ENCODE measurements around the gene ZNF155.

GRCh38 chr19:43950834-43951645 lies 32.9 kb upstream of the ZNF155 start, which contains the start of gene ZNF221:
- no peak for TF ChIP-seq EZH2 (IDR thresholded peaks at IDR 0.05; ENCODE audit: borderline replicate concordance, insufficient read depth, low read length, poor library complexity, severe bottlenecking)
- no peak for TF ChIP-seq EP300 (conservative IDR thresholded peaks at IDR 0.05; ENCODE audit: poor library complexity, severe bottlenecking)
- TF ChIP-seq CTCF (IDR thresholded peaks at IDR 0.05; ENCODE audit: poor library complexity, severe bottlenecking): peak; percentile 67
- no peak for TF ChIP-seq REST (IDR thresholded peaks at IDR 0.05; ENCODE audit: borderline replicate concordance)
- TF ChIP-seq POLR2AphosphoS5 (IDR thresholded peaks at IDR 0.05): peak; percentile 34
